KBM-7 (cell line): ENCODE data around the gene WDPCP.
"Not testable (repeated sequence)": the region's sequence is repeated elsewhere in the genome, so short reads cannot be mapped to it uniquely, and the experiment has no call there.

Experiments
- DNase-seq: peaks from one replicate; pipeline ENCODE4 v3.0.0-alpha.2; 2015
- in situ Hi-C: fragments of 300-500 bp; cut with MboI; formaldehyde crosslinking; loops from 2 replicates; pipeline ENCODE4 v1.14.3; 2020; ENCODE audit warnings: low sequenced_read_pairs, low pct_unique_long_range_greater_than_20kb, mixed read lengths

WDPCP gene

DNA sequence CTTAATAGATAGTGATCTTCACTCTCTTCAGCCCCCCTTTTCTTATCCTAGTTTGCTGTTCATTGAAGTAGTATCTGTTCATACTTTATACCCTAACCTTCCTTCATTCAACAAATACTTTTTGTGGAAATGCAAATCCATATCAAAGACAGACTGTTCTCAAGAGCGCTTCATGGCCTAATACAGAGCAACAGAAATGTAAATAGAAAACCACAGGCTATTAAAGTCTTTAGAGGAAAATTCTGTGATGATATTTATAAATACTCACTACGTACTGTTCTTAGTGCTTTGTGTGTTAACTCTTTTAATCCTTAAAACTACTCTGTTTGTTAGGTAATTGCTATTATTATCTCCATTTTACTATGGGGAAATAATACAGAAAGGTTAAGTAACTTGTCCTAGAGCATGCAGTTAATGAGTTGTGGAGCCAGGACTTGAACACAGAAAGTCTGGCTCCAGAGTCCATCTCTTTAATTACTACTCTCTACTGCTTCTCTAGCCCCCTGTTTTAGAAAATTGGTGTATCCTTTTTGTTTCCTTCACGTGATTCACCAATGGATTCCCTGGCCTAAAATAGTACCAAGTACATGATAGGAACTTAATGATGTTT, 3.4 kb upstream of the WDPCP start:
- in situ Hi-C loops = no loop called here
- DNase-seq = no peak

DNA sequence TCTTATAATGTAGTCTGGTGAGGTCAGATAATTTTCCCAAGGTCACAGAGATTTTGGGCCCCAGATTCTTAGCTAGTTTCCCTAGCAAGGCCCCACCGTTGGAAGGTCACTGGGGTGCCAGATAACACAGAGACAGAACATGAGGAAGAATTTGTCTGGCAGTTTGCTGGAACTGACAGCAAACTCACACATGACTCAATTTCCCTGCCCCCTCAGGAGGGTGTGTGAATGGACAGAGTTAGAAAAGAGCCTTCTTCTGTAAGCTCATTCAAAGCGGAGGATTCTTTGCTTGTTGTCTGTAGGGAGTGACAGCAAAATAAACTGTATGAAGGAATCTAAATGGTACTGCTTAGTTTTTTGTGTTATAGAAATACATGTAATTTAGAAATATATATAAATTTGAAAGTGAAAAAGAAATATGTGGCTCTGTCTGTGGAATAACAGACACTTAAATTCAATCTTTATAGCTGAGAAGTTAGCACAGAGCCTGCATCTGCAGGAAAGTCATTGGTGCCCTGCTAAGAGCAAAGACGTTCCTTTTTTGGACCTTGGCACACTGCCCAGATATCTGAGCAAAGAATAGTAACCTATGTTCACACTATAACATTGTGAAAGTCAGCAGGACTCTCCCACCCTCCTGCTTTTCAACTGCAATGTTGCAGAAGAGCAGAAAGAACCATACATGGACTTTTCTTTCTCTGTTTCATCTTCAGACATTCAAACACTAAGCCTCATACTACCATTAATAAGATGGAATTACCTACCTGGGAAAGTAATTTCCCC, 2.5 kb upstream of the WDPCP start:
- peak; percentile 50 for DNase-seq
- in situ Hi-C loops = no loop called here

DNA sequence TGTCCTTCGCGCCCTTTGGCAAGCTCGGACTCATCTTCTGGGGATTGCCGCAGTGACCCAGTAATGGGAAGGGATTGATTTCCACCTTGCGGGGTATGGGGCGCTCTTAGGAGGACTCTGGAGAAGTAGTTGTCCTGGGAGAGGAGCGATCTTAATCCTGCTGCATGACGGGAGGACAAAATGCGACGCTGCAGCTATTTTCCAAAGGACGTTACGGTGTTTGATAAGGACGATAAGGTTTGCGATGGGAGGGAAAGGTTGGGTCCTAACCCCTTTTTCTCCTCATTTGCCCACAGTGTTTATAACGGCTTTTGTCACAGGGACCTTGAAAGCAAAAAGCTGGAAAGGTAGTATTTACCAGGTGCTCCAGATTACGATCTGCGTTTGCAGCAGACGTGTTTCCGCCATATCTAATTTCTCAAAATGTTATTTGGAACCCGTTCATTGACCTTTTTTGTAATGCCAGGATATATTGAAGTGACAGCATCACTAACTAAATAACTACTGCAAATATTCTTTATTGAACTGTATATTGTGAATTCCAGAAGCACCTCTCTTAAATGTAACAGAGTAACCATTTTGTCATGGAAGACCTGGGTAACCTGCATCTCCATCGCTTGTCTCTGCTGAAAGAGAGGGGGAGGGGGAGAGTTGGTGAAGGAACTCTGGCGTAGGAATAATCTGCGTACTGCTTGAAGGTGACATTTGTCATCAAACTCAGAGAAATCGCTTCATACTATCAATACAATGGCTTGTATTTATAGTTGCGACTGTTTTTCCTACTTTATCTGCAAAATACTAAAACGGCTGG, 1.1 kb upstream of the WDPCP start:
- in situ Hi-C loops = no loop called here
- no peak for DNase-seq

- in situ Hi-C loops = no loop called here
- DNase-seq = no peak
These were observed 378 bp downstream of the WDPCP start for GRCh38 chr2:63587814-63588384.

GRCh38 chr2:63582873-63583272, 5.4 kb downstream of the WDPCP start:
- in situ Hi-C loops = no loop called here

GRCh38 chr2:63581298-63581961, 6.8 kb downstream of the WDPCP start:
- DNase-seq = no peak
- in situ Hi-C loops = no loop called here

More at GRCh38 chr2:63582873-63583272, 5.4 kb downstream of the WDPCP start:
- DNase-seq = no peak

DNA sequence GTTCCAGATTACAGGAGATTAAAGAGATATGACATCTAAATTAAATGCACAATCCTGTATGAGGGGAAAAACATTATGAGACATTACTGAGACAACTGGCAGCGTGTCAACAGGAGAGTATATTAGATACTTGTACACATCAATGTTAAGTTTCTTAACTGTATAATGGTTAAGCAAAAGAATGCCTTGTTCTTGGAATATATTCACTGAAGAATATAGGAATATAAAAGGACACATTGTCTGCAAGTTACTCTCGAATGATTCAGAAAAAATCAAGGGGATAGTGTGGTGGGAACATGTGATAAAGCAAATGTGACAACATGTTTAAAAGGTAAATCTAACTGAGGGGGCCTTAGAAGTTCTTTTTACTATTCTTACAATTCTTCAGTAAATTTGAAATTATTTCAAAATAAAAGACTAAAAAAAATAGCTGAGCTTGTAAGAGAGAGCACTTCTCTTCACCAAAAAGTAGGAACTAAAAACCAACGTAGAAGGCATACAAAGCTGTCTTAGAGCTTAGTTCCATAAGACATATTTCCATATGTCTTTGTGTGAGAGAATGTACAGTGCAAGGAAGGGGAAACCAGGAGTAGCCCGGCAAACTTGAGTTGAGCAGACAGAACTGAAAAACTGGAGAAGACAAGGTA, 7.5 kb downstream of the WDPCP start:
- in situ Hi-C loops = no loop called here
- DNase-seq = no peak

DNA sequence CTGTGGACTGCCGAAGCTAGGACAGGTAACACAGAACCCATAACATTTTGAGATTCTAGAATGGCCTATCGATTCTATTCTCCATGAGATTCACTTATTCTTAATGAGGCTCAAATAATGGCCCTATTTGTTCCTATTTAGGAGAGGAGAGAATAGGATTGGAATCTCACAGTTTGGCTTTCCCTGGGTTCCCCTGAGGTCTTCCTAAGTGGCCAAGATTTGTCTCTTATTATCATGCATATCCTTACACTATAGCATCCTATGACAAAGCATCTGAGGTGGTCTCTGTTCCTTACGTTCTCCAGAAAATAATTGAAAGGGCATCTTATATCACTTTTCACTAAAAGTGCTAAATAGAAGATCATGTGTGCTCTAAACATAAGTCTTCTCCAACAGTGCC, 9.5 kb downstream of the WDPCP start:
- in situ Hi-C loops = no loop called here
- DNase-seq = no peak

GRCh38 chr2:63576546-63576945, 11.7 kb downstream of the WDPCP start:
- in situ Hi-C loops = no loop called here
- DNase-seq = no peak

- in situ Hi-C loops, DNase-seq: not testable (repeated sequence)
These were observed 14.4 kb downstream of the WDPCP start for GRCh38 chr2:63573726-63574345.

- in situ Hi-C loops, DNase-seq: not testable (repeated sequence)
These were observed 15.3 kb downstream of the WDPCP start for GRCh38 chr2:63573026-63573425.

DNA sequence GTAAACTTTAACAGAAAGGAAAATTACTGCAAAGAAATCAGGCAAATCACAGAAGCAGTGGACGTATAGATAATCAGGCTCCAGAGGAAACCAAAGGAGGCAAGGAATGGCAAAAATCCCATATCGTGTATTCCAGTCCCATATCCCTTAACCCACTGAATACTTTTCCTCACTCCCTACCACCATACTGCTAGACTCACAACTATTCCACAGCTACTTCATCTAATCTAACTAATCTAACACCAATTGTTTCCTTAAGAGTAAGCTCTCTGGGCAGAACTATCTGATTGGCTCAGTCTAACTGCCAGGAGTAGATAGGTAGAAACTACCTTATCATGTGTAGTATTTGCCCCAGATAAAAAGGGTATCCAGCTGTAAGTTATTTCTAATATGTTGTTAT, 16.3 kb downstream of the WDPCP start:
- in situ Hi-C loops = no loop called here
- DNase-seq = no peak

- in situ Hi-C loops = no loop called here
- no peak for DNase-seq
These were observed 17.0 kb downstream of the WDPCP start for GRCh38 chr2:63571291-63571690.

- in situ Hi-C loops = no loop called here
- DNase-seq = no peak
These were observed 18.5 kb downstream of the WDPCP start for GRCh38 chr2:63569740-63570139.

DNA sequence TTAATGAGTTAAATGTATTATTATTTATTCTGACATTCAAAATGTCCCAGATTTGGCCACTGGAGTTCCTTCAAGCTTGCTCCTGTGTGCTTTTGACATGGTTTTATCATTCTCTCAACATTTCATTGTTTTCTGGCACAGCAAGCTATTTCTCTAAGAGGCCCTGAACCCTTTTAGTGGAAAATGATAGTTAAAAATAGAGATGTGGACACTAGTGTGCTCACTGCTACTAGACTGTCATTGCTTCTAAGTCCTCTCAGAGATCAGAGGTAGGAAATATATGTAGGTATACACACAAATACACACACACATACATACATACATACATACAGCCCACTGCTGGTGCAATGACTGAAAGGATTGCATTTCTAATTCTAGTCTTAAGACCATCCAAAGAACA, 25.5 kb downstream of the WDPCP start:
- no peak for DNase-seq
- in situ Hi-C loops = no loop called here

- DNase-seq, in situ Hi-C loops: not testable (repeated sequence)
These were observed 29.4 kb downstream of the WDPCP start for GRCh38 chr2:63558922-63559321.

- in situ Hi-C loops, DNase-seq: not testable (repeated sequence)
These were observed 30.5 kb downstream of the WDPCP start for GRCh38 chr2:63557819-63558218.

DNA sequence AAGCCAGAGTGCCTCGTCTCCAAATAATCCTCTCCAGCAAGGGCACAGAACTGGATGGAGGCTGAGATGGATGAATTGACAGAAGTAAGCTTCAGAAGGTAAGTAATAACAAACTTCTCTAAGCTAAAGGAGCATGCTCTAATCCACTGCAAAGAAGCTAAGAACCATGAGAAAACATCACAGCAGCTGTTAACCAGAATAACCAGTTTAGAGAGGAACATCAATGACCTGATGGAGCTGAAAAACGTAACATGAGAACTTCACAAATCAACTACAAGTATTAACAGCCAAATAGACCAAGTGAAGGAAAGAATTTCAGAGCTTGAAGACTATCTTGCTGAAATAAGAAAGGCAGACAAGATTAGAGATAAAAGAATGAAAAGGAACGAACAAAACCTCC, 32.3 kb downstream of the WDPCP start:
- in situ Hi-C loops = no loop called here
- DNase-seq = no peak
